GM19438 (cell line): ENCODE results near the gene INTS14.
"Not testable (repeated sequence)": the region's sequence is repeated elsewhere in the genome, so short reads cannot be mapped to it uniquely, and the experiment has no call there.

Experiments used
- ATAC-seq: cut with Tn5 transposase; IDR thresholded peaks from one replicate; pipeline ENCODE4 v1.9.1; 2021; ENCODE audit warnings: low read depth; ENCODE audit not compliant: unreplicated experiment

The INTS14 gene

GRCh38 chr15:65632780-65633375 lies 21.9 kb upstream of the INTS14 start:
- no peak for ATAC-seq

DNA sequence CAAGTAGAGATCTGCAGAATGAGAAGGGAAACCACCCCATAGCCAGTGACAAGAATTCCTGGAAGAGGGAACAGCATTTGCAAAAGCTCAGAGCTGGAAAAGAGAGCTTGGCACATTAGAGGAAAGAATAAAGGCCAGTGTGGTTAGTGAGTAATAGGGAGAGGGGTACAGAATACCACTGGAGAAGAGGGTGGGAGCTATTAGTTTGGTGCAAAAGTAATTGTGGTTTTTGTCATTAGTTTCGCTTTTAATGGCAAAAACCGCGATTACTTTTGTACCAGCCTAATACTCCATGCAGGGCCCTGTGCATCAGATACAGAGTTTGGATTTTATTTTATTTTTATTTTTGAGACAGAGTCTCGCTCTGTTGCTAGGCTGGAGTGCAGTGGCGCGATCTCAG lies 20.6 kb upstream of the INTS14 start:
- ATAC-seq: no peak

GRCh38 chr15:65630760-65631159 lies 19.8 kb upstream of the INTS14 start:
- ATAC-seq: peak; percentile 63

DNA sequence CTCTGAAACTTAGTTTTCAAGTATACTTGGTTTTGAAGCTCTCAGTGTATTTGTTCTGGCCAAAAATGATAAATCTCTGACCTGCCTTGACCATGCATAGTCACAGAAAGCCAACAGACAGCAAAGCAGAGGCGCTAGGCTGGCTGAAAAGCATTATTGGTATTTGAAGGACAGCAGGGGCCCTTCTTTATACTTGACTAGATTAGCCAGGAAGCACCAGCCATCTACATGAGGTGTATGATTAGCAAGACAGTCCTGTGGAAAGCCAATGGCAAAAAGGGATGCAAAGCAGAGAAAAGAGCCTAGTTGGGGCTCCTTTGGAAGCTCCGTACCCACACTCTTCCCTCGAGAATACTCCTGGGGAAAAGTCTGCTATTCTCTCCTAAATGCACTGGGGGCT lies 18.6 kb upstream of the INTS14 start:
- ATAC-seq: no peak

GRCh38 chr15:65626856-65627255 lies 15.9 kb upstream of the INTS14 start:
- ATAC-seq: no peak

DNA sequence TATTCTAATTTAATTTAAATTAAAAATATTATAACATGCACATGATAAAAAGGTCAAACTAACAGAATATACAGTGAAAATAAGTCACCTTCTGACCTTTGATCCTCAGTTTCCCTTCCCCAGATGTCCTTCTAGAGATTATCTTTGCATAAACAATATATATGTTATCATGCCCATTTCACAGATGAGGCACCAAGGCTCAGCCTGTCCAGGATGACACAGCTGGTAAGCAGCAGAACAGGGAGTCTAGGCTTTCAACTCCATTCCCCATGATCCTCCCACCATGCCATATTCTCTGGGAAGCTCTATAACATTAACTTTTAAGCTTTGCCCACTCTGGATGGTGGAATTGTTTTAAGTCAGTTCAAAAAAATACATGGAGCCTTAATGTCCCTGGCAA lies 12.2 kb upstream of the INTS14 start:
- no peak for ATAC-seq

DNA sequence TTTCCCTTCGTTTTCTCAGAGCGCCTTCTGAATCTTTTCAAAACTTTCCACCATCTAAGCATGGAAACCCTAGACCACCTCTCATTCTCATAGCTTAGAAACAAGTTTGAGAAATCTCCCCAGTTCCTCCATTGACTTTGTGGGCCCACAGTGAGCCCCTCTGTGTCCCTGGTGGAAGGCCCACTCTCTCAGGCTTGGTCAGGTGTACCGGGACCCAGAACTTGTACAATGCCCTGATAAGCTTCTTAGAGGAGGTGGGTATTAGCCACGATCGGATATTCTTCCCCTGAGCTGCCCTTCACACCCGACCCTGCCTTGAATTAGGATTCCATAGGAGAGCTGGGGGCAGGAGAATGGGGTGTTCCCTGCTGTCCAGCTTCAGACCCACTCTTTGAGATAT lies 10.7 kb upstream of the INTS14 start, which contains the start of gene SLC24A1:
Gene SLC24A1 (plus strand): TSS at position 301 of the 400 bp plus-strand sequence. CDS start 2,143 bp downstream, outside the sequence.
- ATAC-seq: no peak

- ATAC-seq: no peak
Observed at GRCh38 chr15:65620833-65621232, 9.9 kb upstream of the INTS14 start.

DNA sequence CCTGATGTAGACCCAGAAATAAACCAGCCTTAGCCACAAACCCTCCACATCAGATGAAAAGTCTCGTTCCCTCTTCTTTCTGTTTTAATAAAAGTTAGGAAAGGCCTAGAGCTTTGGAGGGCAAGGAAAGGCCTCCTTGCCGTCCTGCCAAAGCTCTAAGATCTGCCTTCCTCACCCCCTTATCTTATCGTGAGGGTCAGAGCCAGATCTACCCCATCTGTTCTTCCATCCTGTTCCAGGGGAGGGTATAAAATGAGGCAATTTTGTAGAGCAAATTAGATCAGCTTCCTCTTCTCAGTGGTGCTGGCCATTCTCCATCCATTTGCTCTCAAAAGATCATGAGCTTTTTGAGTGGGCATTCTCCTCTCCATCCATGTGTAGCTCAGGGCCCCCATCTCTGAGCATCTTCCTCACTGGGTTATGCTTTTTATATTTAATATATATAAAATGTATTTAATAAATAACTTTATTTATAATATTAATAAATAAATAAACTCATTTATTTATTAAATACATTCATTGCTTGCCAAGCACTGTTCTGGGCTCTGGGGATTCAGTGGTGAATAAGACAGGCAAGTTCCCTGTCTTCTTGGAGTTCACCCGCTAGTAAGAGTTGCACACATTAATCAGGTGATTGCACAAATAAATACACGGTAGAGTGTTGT lies 8.8 kb upstream of the INTS14 start:
- ATAC-seq: no peak

GRCh38 chr15:65618560-65619109 lies 7.7 kb upstream of the INTS14 start:
- no peak for ATAC-seq

DNA sequence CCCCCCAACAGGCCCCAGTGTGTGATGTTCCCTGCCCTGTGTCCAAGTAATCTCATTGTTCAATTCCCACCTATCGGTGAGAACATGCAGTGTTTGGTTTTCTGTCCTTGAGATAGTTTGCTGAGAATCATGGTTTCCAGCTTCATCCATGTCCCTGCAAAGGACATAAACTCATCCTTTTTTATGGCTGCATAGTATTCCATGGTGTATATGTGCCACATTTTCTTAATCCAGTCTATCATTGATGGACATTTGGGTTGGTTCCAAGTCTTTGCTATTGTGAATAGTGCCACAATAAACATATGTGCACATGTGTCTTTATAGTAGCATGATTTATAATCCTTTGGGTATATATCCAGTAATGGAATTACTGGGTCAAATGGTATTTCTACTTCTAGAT lies 5.0 kb upstream of the INTS14 start:
- not testable (repeated sequence) for ATAC-seq

GRCh38 chr15:65612949-65613744 lies 2.2 kb upstream of the INTS14 start:
- ATAC-seq: no peak

DNA sequence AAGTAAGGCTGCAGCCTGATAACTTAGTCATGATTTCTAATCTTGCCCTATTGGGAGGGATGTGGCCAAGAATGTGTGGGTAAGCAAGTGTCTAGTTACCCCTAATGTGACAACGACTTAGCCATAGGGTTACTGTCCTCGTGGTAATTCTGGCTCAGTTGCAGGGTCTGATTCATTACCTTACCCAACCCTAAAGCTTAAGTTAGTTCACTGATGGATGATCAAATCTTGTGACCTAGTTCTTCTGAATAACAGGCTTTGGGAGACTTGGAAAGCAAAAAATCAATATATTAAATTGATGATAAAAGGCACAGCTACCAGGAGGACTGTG lies 1.6 kb upstream of the INTS14 start:
- ATAC-seq: no peak

- ATAC-seq: no peak
Observed at GRCh38 chr15:65611888-65612615, 1.1 kb upstream of the INTS14 start.

GRCh38 chr15:65603559-65603958 lies 7.4 kb downstream of the INTS14 start:
- ATAC-seq: no peak

DNA sequence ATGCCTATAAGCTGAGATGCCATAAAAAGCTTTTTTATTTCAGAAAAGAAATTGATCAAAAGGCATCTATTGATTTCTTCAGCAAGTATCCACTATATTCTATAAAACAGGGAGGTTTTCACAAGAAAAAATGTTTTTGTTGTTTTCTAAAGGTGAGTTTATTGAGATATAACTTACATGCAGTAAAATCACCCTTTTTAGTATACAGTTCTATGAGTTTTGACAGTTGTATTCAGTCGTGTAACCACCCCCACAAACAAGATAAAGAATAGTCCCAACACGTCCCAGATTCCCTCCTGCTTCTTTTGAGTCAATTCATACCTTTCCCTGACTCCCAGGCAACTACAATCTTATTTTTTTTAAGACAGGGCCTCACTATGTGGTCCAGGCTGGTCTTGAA lies 7.8 kb downstream of the INTS14 start:
- no peak for ATAC-seq

- ATAC-seq: no peak
Observed at GRCh38 chr15:65599677-65600076, 11.3 kb downstream of the INTS14 start.

- ATAC-seq: no peak
Observed at GRCh38 chr15:65598468-65598867, 12.5 kb downstream of the INTS14 start.

DNA sequence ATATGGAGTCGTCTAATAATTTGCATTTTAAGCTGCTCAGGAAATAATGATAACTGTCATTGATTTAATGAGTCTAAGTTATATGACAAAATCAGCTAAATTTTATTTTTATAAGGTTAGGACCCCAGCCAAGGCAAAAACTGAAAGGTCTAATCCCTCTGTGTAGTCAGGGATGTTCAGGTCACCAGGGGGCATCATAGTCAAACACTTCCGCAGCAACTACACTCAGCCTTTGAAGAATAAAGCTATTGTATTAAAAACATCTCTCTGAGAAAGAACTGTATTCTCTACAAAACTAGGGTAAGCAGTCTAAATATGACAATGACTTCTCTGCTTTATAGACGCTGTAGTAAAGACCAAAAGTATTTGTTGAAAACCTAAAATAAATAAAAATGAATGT lies 15.0 kb downstream of the INTS14 start:
- no peak for ATAC-seq

DNA sequence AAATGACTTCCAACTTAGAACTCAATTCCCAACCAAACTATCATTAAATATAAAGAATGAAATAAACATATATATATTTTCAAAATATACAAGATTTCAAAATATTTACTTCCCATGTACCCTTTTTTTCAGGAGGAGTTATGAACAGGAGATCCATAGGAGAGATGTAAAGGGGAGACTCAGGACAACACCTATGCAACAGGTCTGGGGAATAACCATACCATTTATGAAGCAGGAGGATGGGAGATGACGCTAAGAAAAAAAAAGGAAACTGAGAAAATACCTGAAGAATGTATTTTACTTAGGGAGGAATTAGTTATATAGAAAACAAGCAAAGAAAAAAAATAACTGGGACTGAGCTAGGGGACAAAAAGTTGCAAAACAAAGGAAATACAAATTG lies 23.8 kb downstream of the INTS14 start:
- ATAC-seq: no peak

- no peak for ATAC-seq
Observed at GRCh38 chr15:65584241-65584640, 26.7 kb downstream of the INTS14 start.
